Uterus (tissue), 2 donors: ENCODE measurements around the gene ADGRG6.

ENCODE experiments used
- CTCF ChIP-seq, 4 experiments: fragments of 200-600 bp in 2 of 4; fragments of 450-650 bp in 2 of 4; sonication (generic) in 2 of 4; IDR thresholded peaks; one replicate each; pipeline ENCODE4 v1.5.1; 2016 to 2019; ENCODE audit warnings: antibody characterized with exemption in 4 of 4, mild to moderate bottlenecking in 2 of 4, moderate library complexity in 1 of 4
- POLR2A ChIP-seq, 2 donors: fragments of 450-650 bp; IDR thresholded peaks; one replicate each; pipeline ENCODE4 v1.6.1; 2016; ENCODE audit warnings: antibody characterized with exemption in 2 of 2, mild to moderate bottlenecking in 1 of 2, moderate library complexity in 1 of 2

- TF ChIP-seq CTCF (IDR thresholded peaks at IDR 0.05): no peak
- no peak for TF ChIP-seq POLR2A (IDR thresholded peaks at IDR 0.05)
Observed at GRCh38 chr6:142443102-142443501, 141.3 kb downstream of the ADGRG6 start.
